Small intestine (tissue), 7 donors: ENCODE measurements around the gene USH1G. TPM values are rescaled to one million over a fixed set of nuclear protein-coding genes. Genes with fewer than 3 reads are reported as not detected.

Experiments used
- DNase-seq, 2 donors: peaks; one replicate each; pipeline versions ENCODE4 v3.0.0 to v3.0.0-alpha.2; 2013
- FAIRE-seq: peaks from 2 replicates; lab custom pipeline; 2012; peaks lifted over from hg19 to GRCh38; lab: Jason Lieb, UNC
- H3K27ac ChIP-seq, 3 donors: one replicate each; pipeline ENCODE4 v1.5.1; 2013; ENCODE audit warnings: low read length in 2 of 3, mild to moderate bottlenecking in 2 of 3, control low read depth in 1 of 3, inconsistent platforms in 1 of 3, low read depth in 1 of 3, moderate library complexity in 1 of 3
- H3K27me3 ChIP-seq, 3 donors: one replicate each; pipeline ENCODE4 v1.6.1; 2013; ENCODE audit warnings: low read length in 3 of 3, inconsistent platforms in 1 of 3; ENCODE audit not compliant: control insufficient read depth in 3 of 3, insufficient read depth in 3 of 3
- H3K36me3 ChIP-seq, 3 donors: one replicate each; pipeline ENCODE4 v1.6.1; 2013; ENCODE audit warnings: low read length in 3 of 3, inconsistent platforms in 1 of 3, low read depth in 1 of 3, mild to moderate bottlenecking in 1 of 3, moderate library complexity in 1 of 3; ENCODE audit not compliant: control insufficient read depth in 3 of 3, insufficient read depth in 2 of 3
- H3K4me1 ChIP-seq, 3 donors: one replicate each; pipeline ENCODE4 v1.6.1; 2013; ENCODE audit warnings: low read length in 2 of 3, inconsistent platforms in 1 of 3, low read depth in 1 of 3, mild to moderate bottlenecking in 1 of 3, moderate library complexity in 1 of 3; ENCODE audit not compliant: control insufficient read depth in 3 of 3, insufficient read depth in 2 of 3
- H3K4me3 ChIP-seq, 3 donors: one replicate each; pipeline ENCODE4 v1.5.1; 2013; ENCODE audit warnings: low read length in 3 of 3, control low read depth in 1 of 3, inconsistent platforms in 1 of 3, low read depth in 1 of 3, mild to moderate bottlenecking in 1 of 3, moderate library complexity in 1 of 3
- H3K9me3 ChIP-seq, 2 donors: one replicate each; pipeline ENCODE4 v1.6.1; 2013; ENCODE audit warnings: low read depth in 1 of 2, low read length in 1 of 2; ENCODE audit not compliant: control insufficient read depth in 2 of 2, insufficient read depth in 1 of 2
- WGBS, 3 donors: extraction: QIAGEN DNeasy Blood & Tissue Kit; methylation state at CpG; one replicate each; pipeline ENCODE4 v1.1.7; 2013; 5-methylcytosine and 5-hydroxymethylcytosine counted together
- polyA plus RNA-seq, 4 donors: library from polyadenylated mRNA; stranded (reverse) in 3 of 4; unstranded in 1 of 4; fragments of 200-250 nt in 3 of 4; fragments of 120-200 nt in 1 of 4; gene quantifications; one replicate each; pipeline versions ENCODE4 v1.2.1 to v1.2.3, GENCODE V29; 2013
- donor health status: healthy with polysubstance abuse.
- donor health status: control.
- donor health status: control.
- donor health status: Bipolar disorder and iron deficiency.
- donor health status: healthy.

Gene USH1G
- polyA plus RNA-seq, 4 donors = 0.07 to 3.1 (median 0.63) TPM

- WGBS, 3 donors = 51 to 57% (median 51%) methylated on average over 33 of the region's 33 CpGs
- DNase-seq (peak; percentile 54 to 77), FAIRE-seq (no peak)
- H3K27ac ChIP-seq = no peak overlapping the region
- peaks cover 0 to 86% (median 2%) of the 10 kb centered on the region in 3 donors for H3K36me3 ChIP-seq
- peaks cover 0 to 7% of the 10 kb centered on the region in 2 donors for H3K9me3 ChIP-seq
- no peak overlapping the region for H3K4me3 ChIP-seq
- H3K4me1 ChIP-seq = peaks cover 0 to 21% (median 0%) of the 10 kb centered on the region in 3 donors
- no peaks in the 10 kb centered on the region for H3K27me3 ChIP-seq
Observed at GRCh38 chr17:74957935-74958740, 35.1 kb upstream of the USH1G start.

GRCh38 chr17:74956093-74956492 lies 33.0 kb upstream of the USH1G start:
- Histone ChIP-seq H3K27me3 (no peaks in the 10 kb centered on the region), H3K36me3 (peaks cover 0 to 87% (median 0%) of the 10 kb centered on the region in 3 donors), H3K4me1 (peaks cover 0 to 32% (median 11%) of the 10 kb centered on the region in 3 donors), H3K9me3 (peaks cover 0 to 7% of the 10 kb centered on the region in 2 donors), H3K27ac (no peak overlapping the region), H3K4me3 (no peak overlapping the region)
- DNase-seq (no peak), FAIRE-seq (no peak)
- WGBS, 3 donors = 65 to 82% (median 78%) methylated on average over 4 of the region's 4 CpGs

- Histone ChIP-seq H3K4me1 (peaks cover 0 to 36% (median 12%) of the 10 kb centered on the region in 3 donors), H3K9me3 (peaks cover 0 to 7% of the 10 kb centered on the region in 2 donors), H3K27me3 (no peaks in the 10 kb centered on the region), H3K4me3 (no peak overlapping the region), H3K36me3 (peaks cover 0 to 87% (median 2%) of the 10 kb centered on the region in 3 donors), H3K27ac (peak overlapping the region in 1 of 3 donors; percentile 56)
- DNase-seq = no peak
- WGBS, 3 donors = 73 to 80% (median 73%) methylated on average over 13 of the region's 13 CpGs
- no peak for FAIRE-seq
Observed at GRCh38 chr17:74954665-74955421, 31.8 kb upstream of the USH1G start.

- H3K4me1 ChIP-seq = peaks cover 0 to 36% (median 12%) of the 10 kb centered on the region in 3 donors
- peaks cover 0 to 86% (median 2%) of the 10 kb centered on the region in 3 donors for H3K36me3 ChIP-seq
- H3K9me3 ChIP-seq = peaks cover 0 to 7% of the 10 kb centered on the region in 2 donors
- no peaks in the 10 kb centered on the region for H3K27me3 ChIP-seq
- 92 to 93% (median 92%) methylated on average over 14 to 15 of the region's 15 CpGs for WGBS, 3 donors
- FAIRE-seq (no peak), DNase-seq (no peak)
- no peak overlapping the region for H3K4me3 ChIP-seq
- H3K27ac ChIP-seq = peak overlapping the region in 1 of 3 donors; percentile 56
Observed at GRCh38 chr17:74954115-74954514, 31.1 kb upstream of the USH1G start.

- H3K4me3 ChIP-seq = no peak overlapping the region
- H3K4me1 ChIP-seq = peaks cover 0 to 36% (median 12%) of the 10 kb centered on the region in 3 donors
- WGBS, 3 donors = 18 to 64% (median 58%) methylated on average over 9 to 11 of the region's 11 CpGs
- DNase-seq = peak; percentile 86 to 90
- peaks cover 0 to 7% of the 10 kb centered on the region in 2 donors for H3K9me3 ChIP-seq
- H3K36me3 ChIP-seq = peaks cover 0 to 81% (median 2%) of the 10 kb centered on the region in 3 donors
- no peak for FAIRE-seq
- no peaks in the 10 kb centered on the region for H3K27me3 ChIP-seq
- H3K27ac ChIP-seq = peak overlapping the region; percentile 66 to 90 (median 89)
Observed at GRCh38 chr17:74953134-74953687, 30.2 kb upstream of the USH1G start.

GRCh38 chr17:74952431-74953133 lies 29.5 kb upstream of the USH1G start:
- Histone ChIP-seq H3K4me3 (no peak overlapping the region), H3K27me3 (peaks cover 0 to 4% (median 0%) of the 10 kb centered on the region in 3 donors), H3K4me1 (peaks cover 0 to 36% (median 12%) of the 10 kb centered on the region in 3 donors), H3K9me3 (peaks cover 0 to 7% of the 10 kb centered on the region in 2 donors), H3K27ac (peak overlapping the region; percentile 66 to 90 (median 89)), H3K36me3 (peaks cover 0 to 79% (median 2%) of the 10 kb centered on the region in 3 donors)
- 52 to 66% (median 61%) methylated on average over 24 of the region's 24 CpGs for WGBS, 3 donors
- peak; percentile 58 to 84 for DNase-seq
- FAIRE-seq = no peak

- no peak for FAIRE-seq
- H3K9me3 ChIP-seq = peaks cover 0 to 7% of the 10 kb centered on the region in 2 donors
- no peak for DNase-seq
- peaks cover 0 to 85% (median 2%) of the 10 kb centered on the region in 3 donors for H3K36me3 ChIP-seq
- H3K4me1 ChIP-seq = peaks cover 0 to 36% (median 12%) of the 10 kb centered on the region in 3 donors
- H3K27me3 ChIP-seq = peaks cover 0 to 4% (median 0%) of the 10 kb centered on the region in 3 donors
- WGBS, 3 donors = 74 to 88% (median 78%) methylated on average over 26 to 32 of the region's 32 CpGs
- no peak overlapping the region for H3K4me3 ChIP-seq
- peak overlapping the region in 2 of 3 donors; percentile 89 to 90 for H3K27ac ChIP-seq
Observed at GRCh38 chr17:74951680-74952421, 28.8 kb upstream of the USH1G start.
